COLO668 (cell line): ENCODE data around the gene GRID1.

ENCODE experiments used
- DNase-seq: peaks from one replicate; lab custom pipeline; 2025; ENCODE audit not compliant: unreplicated experiment; lab: John Stamatoyannopoulos, UW

GRID1 gene

GRCh38 chr10:85612378-85612775 lies 754.2 kb downstream of the GRID1 start:
- no peak for DNase-seq

- no peak for DNase-seq
These were observed 754.7 kb downstream of the GRID1 start for GRCh38 chr10:85611746-85612377.

GRCh38 chr10:85611093-85611740 lies 755.4 kb downstream of the GRID1 start:
- no peak for DNase-seq

- no peak for DNase-seq
These were observed 756.1 kb downstream of the GRID1 start for GRCh38 chr10:85610381-85611092.

GRCh38 chr10:85609509-85609908 lies 757.1 kb downstream of the GRID1 start:
- DNase-seq = no peak

GRCh38 chr10:85608706-85609105 lies 757.9 kb downstream of the GRID1 start:
- no peak for DNase-seq

- no peak for DNase-seq
These were observed 759.4 kb downstream of the GRID1 start for GRCh38 chr10:85607043-85607695.

- DNase-seq = no peak
These were observed 760.2 kb downstream of the GRID1 start for GRCh38 chr10:85606401-85606800.

GRCh38 chr10:85604884-85605283 lies 761.7 kb downstream of the GRID1 start:
- DNase-seq = no peak

- no peak for DNase-seq
These were observed 762.4 kb downstream of the GRID1 start for GRCh38 chr10:85604136-85604725.

GRCh38 chr10:85603151-85603940 lies 763.2 kb downstream of the GRID1 start:
- no peak for DNase-seq

- no peak for DNase-seq
These were observed 763.9 kb downstream of the GRID1 start for GRCh38 chr10:85602713-85603112.

- no peak for DNase-seq
These were observed 764.3 kb downstream of the GRID1 start for GRCh38 chr10:85602306-85602705.

- DNase-seq = no peak
These were observed 765.1 kb downstream of the GRID1 start for GRCh38 chr10:85601526-85601925.

GRCh38 chr10:85600744-85601081 lies 765.9 kb downstream of the GRID1 start:
- DNase-seq = no peak

GRCh38 chr10:85600026-85600743 lies 766.4 kb downstream of the GRID1 start:
- no peak for DNase-seq

- DNase-seq = no peak
These were observed 767.5 kb downstream of the GRID1 start for GRCh38 chr10:85599081-85599480.

- DNase-seq = no peak
These were observed 767.9 kb downstream of the GRID1 start for GRCh38 chr10:85598646-85599045.

- DNase-seq = no peak
These were observed 769.6 kb downstream of the GRID1 start for GRCh38 chr10:85597006-85597405.

- DNase-seq = no peak
These were observed 770.2 kb downstream of the GRID1 start for GRCh38 chr10:85596389-85596788.
